Measurements from ENCODE around the gene CHP1.
"Not testable (repeated sequence)": the region's sequence is repeated elsewhere in the genome, so short reads cannot be mapped to it uniquely, and the experiment has no call there.

Gene CHP1

DNA sequence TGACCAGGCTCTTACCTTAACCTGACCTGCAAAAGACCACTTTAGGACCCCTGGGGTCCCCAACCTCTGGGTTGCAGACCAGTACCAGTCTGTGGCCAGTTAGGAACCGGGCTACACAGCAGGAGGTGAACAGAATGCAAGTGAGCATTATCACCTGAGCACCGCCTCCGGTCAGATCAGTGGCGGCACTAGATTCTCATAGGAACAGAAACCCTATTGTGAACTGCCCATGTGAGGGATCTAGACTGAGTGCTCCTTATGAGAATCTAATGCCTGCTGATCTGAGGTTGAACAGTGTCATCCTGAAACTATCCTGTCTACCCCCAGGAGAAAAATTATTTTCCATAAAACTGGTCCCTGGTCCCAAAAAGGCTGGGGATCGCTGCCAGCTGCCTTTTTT, 20.3 kb downstream of the CHP1 start:
- in situ Hi-C loops (cut with MboI; ENCODE audit: low sequenced_read_pairs, unreplicated experiment): no loop called here
- DNase-seq (ENCODE audit: low spot score): no peak
- TF ChIP-seq CTCF (IDR thresholded peaks at IDR 0.05; ENCODE audit: borderline replicate concordance, control extremely low read depth, extremely low read depth, insufficient read depth, missing control alignments): no peak

DNA sequence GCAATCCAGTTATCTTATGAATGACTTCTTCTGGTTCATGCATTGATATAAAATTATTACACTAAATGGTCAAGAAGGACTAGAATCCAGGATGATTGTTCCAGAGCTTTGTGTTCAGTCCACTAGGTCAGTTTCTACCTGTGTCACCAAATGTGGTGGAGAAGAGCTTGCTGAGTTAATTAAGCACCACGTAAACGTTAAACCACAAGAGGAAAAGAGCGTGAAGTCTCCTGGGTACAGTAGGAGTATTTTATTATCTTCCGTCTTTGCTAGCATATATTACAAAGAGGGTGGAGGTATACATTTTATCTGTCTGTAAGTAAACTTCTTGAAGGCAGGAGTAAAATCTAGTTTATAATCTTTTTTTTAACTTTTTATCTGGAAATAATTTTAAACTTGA, 23.5 kb downstream of the CHP1 start:
- in situ Hi-C loops (cut with MboI; ENCODE audit: low sequenced_read_pairs, unreplicated experiment): no loop called here
- no peak for DNase-seq (ENCODE audit: low spot score)

DNA sequence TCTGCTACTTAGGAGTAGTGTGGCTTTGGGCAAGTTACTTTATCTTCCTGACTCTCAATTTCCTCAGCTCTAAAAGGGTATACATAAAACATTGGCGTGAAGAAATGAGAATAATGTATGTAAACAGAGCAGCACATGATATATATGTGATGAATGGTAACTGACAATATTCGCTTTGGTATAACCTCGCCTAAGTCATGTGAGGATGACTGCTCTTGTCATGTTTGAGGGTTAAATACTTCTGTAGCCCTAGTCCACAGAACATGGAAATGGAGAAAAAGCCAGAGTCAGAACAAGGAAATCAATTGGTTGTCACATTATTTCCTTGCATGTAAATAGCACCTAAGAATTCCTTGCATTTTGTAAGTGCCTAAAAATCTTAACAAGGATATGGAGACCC, 25.0 kb downstream of the CHP1 start:
- no peak for DNase-seq (ENCODE audit: low spot score)
- TF ChIP-seq CTCF (IDR thresholded peaks at IDR 0.05; ENCODE audit: borderline replicate concordance, control extremely low read depth, extremely low read depth, insufficient read depth, missing control alignments): no peak
- in situ Hi-C loops (cut with MboI; ENCODE audit: low sequenced_read_pairs, unreplicated experiment): no loop called here

More for the DNA sequence above, 23.5 kb downstream of the CHP1 start:
- TF ChIP-seq CTCF (IDR thresholded peaks at IDR 0.05; ENCODE audit: borderline replicate concordance, control extremely low read depth, extremely low read depth, insufficient read depth, missing control alignments): no peak

DNA sequence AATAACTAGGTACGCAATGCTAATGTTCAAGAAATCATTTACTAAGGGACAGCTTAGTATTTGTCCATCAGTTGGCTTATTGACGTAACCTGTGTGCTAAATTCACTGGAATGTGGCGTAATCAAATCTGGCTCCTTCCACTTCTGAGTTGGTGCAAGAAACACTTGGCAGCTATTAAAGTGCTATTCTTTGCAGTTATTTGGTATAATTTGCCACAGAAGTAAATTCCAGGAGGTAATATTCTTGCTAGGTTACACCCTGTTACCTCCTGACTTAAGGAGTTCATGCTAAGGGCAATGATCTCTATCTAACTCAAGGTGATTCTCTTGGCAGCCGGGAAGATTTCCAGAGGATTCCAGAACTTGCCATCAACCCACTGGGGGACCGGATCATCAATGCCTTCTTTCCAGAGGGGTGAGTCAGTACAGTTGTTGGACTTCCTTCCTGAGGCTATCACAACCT, 25.5 kb downstream of the CHP1 start:
- TF ChIP-seq CTCF (IDR thresholded peaks at IDR 0.05; ENCODE audit: borderline replicate concordance, control extremely low read depth, extremely low read depth, insufficient read depth, missing control alignments): no peak
- no peak for DNase-seq (ENCODE audit: low spot score)
- in situ Hi-C loops (cut with MboI; ENCODE audit: low sequenced_read_pairs, unreplicated experiment): no loop called here

DNA sequence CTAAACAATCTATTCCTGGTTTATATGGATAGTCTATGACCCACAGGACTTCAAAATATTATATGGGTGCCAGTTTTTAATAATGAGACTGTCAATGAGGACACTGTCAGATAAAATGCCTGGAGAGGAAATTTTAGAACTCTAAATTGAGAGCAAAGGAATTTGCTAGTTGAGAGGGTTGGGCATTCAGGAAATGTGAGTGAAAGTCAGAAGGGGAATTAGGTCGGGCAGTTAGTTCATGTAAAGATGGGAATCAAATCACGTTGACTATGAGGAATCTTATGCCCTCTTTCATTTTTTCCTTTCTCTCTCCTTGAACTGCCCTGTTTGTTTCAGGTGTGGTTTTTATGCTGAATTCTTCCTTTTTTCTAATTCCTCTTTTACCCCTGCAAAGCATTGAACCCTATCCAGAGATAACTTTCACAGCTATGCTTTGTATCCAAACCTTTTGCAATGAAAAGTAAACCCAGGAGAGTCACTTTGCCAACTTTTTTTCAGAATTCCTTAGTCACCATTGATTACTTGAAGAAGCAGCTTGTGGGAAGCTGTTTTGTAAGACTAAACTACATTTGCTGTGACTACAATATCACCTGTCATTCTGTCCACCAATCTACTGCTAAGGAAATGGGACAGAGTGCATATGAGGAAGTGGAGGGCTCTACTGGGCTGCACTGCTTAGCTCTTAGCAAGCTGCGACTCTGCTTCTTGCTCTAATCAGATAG, 27.8 kb downstream of the CHP1 start:
- peak; percentile 50 for DNase-seq (ENCODE audit: low spot score)
- in situ Hi-C loops (cut with MboI; ENCODE audit: low sequenced_read_pairs, unreplicated experiment): no loop called here
- TF ChIP-seq CTCF (IDR thresholded peaks at IDR 0.05; ENCODE audit: borderline replicate concordance, control extremely low read depth, extremely low read depth, insufficient read depth, missing control alignments): no peak

- in situ Hi-C loops (cut with MboI; ENCODE audit: low sequenced_read_pairs, unreplicated experiment): no loop called here
- TF ChIP-seq CTCF (IDR thresholded peaks at IDR 0.05; ENCODE audit: borderline replicate concordance, control extremely low read depth, extremely low read depth, insufficient read depth, missing control alignments): no peak
- DNase-seq (ENCODE audit: low spot score): no peak
Observed at GRCh38 chr15:41259546-41260189, 28.6 kb downstream of the CHP1 start.

- in situ Hi-C loops (cut with MboI; ENCODE audit: low sequenced_read_pairs, unreplicated experiment); DNase-seq (ENCODE audit: low spot score): not testable (repeated sequence)
Observed at GRCh38 chr15:41260924-41261323, 29.9 kb downstream of the CHP1 start.
